Tibial nerve (tissue), 4 donors: Measurements from ENCODE around the gene RASA3.

Experiments used
- EP300 ChIP-seq, 2 donors: sonication (generic); formaldehyde crosslinking; IDR thresholded peaks; one replicate each; pipeline ENCODE4 v1.6.1; 2017; ENCODE audit warnings: antibody characterized with exemption in 2 of 2, mild to moderate bottlenecking in 1 of 2
- POLR2A ChIP-seq, 2 donors: fragments of 450-650 bp; IDR thresholded peaks; one replicate each; pipeline ENCODE4 v1.6.1; 2017; ENCODE audit warnings: antibody characterized with exemption in 2 of 2, mild to moderate bottlenecking in 2 of 2, moderate library complexity in 2 of 2
- TF ChIP-seq, protein P1 (sequence below), 5 experiments: fragments of 200-600 bp in 3 of 5; fragments of 450-650 bp in 2 of 5; sonication (generic) in 3 of 5; IDR thresholded peaks; one replicate each; pipeline ENCODE4 v1.5.1; 2016 to 2019; ENCODE audit warnings: antibody characterized with exemption in 5 of 5, mild to moderate bottlenecking in 3 of 5, moderate library complexity in 2 of 5

DNA sequence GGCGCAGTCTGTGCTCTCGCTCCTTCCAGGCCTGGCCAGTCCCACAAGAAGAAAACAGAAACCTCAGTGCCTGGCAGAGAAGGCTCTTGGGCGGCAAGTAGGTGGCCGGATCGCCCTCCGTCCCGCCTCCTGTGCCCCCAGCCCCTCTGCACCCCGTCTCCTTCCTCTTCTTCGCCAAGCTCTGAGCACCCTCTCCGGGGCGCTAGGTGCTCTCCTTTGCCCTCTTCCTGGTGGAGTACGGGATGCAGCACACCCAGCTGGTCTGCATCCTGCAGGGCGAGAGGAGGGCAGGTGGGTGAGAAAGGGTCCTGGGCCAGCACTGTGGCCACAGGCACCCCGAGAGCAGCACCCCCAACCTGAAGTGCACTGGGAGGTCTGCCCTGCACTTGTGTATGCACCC is 175.9 kb downstream of the RASA3 start:
- TF ChIP-seq, protein P1, sequence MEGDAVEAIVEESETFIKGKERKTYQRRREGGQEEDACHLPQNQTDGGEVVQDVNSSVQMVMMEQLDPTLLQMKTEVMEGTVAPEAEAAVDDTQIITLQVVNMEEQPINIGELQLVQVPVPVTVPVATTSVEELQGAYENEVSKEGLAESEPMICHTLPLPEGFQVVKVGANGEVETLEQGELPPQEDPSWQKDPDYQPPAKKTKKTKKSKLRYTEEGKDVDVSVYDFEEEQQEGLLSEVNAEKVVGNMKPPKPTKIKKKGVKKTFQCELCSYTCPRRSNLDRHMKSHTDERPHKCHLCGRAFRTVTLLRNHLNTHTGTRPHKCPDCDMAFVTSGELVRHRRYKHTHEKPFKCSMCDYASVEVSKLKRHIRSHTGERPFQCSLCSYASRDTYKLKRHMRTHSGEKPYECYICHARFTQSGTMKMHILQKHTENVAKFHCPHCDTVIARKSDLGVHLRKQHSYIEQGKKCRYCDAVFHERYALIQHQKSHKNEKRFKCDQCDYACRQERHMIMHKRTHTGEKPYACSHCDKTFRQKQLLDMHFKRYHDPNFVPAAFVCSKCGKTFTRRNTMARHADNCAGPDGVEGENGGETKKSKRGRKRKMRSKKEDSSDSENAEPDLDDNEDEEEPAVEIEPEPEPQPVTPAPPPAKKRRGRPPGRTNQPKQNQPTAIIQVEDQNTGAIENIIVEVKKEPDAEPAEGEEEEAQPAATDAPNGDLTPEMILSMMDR (IDR thresholded peaks at IDR 0.05): no peak
- TF ChIP-seq POLR2A (IDR thresholded peaks at IDR 0.05) (no peak), EP300 (IDR thresholded peaks at IDR 0.05) (no peak)
